NCI-H128 (cell line): ENCODE measurements around the gene RBBP4.
"Not testable (repeated sequence)": the region's sequence is repeated elsewhere in the genome, so short reads cannot be mapped to it uniquely, and the experiment has no call there.

Source experiments
- DNase-seq: peaks from one replicate; lab custom pipeline; 2025; ENCODE audit not compliant: unreplicated experiment; lab: John Stamatoyannopoulos, UW

Gene RBBP4

DNA sequence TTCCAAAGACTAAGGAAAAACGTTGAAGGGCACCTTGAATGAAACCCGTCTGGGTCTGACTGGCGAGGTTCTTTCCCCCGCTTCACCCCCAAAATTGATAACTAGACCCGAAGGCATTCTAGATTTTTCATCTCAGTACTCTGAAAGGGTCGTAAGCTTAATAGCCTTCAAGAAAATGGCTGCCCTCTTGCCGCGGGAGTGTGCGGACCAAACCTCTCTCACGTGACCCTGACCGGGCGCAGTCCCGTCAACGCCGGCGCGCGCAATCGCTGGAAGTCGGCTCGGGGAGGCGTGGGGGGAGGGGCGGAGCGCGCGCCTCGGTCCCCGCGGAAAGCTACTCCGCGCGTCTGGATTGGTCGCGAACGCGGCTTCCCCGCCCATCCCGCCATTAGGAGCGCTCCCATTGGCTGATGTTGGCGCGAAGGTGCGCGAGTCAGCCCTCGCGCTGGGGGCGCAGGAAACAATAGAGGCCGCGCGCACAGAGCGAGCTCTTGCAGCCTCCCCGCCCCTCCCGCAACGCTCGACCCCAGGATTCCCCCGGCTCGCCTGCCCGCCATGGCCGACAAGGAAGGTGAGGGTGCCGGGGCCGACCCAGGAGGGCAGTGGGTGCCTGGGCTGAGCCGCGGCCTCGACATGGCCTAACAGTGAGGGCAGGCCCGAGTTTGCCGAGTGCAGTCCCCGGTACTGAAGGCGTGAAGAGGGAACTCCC, at the start of gene RBBP4:
RBBP4 (plus strand) TSS at position 457 of the 709 bp plus-strand sequence; CDS start at position 556, 99 bp downstream.
- peak; percentile 99 for DNase-seq

DNA sequence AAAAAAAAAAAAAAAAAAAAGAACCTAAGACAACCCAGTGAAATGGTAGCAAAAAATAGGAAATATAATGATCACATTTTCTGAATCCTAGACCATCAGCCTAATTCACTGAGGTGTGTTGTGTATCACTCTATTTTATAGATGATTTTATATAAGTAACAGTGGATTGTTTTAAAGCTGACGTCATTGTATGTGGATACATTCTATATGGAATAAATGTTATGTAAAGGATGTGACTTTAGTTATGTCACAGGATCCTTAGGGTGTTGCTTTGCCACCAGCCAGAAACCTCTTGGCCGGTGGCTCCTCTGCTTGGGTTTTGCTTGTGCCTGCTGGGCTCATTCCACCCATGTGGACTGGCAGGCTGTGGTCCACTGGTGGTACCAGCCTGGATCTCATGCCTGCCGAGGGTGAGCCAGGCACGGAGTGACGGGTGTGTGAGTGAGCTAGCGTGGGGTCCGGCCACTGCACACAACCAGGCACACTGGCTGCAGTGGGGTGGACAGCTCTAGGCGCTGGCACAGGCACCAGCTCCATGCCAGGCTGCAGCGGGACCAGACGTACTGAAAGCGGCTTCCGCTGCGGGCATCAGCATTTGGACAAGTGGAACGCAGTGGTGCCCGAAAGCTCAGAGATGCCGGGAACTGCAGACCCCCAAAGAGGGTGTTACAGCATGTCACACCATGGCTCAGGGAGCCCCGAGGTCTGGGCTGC, 45.1 kb upstream of the RBBP4 start:
- DNase-seq = no peak

DNA sequence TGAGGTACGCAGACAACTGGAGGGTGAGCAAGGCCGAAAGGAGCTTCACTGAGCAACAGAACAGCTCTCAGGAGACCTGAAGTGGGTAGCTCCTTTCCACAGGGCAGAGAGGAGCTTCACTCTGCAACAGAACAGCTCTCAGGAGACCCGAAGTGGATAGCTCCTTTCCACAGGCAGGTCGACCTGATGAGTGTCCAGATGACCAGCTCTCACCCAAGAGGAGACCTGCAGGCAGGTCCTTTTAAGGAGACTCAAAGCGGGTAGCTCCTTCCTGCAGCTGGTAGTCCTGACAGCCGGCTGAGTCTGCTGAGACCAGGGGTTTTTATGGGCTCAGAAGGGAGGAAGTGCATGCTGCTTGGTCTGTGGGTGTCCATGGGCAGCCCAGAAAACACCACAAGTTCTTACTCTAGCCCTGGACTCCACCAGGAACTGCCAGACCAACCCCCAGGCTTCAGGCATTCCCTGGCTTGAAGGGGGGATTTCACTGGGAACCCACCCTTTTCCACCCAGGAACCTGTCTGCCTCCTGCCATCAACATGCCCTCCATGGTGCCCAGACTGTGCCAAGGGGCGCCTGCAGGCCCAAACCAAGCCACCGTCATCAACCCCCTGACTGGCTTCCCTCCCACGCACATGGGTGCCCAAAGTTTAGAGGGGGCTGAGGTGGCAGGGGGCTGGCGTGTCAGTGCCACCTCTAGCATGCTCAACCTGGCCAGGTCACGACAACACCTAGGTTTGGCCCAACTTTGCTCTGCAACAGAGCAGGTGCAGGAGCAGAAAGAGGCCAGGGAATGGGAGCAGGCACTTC, 44.2 kb upstream of the RBBP4 start:
- DNase-seq = no peak

DNA sequence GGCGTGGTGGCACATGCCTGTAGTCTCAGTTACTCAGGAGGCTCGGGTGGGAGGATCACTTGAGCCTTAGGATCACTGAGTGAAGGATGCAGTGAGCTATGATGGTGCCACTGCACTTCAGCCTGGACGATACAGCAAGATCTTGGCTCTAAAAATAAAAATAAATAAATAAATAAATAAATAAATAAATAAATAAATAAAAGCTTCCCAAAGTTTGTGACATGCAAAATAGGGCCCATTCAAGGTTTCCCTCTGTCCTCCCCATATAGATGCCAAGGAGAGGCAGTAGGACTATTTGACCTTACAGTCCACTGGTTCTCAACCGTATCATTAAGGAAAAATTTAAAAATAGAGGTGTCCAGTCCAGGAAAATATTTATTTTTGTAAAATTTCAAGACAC, 41.8 kb upstream of the RBBP4 start:
- no peak for DNase-seq

DNA sequence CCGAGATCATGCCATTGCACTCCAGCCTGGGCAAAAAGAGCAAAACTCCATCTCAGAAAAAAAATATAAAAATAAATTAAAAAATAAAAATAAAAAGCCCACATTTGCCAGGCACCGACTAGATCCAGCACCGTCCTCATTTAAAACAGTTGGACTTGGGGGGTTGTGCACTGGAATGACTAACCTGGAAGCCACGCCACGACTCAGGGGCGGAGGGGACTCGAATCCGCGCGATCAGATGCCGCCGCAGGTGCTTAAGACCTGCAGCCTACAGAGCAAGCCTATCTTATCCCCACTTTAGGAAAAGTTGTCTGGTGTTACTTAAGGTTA, 39.2 kb upstream of the RBBP4 start:
- no peak for DNase-seq

DNA sequence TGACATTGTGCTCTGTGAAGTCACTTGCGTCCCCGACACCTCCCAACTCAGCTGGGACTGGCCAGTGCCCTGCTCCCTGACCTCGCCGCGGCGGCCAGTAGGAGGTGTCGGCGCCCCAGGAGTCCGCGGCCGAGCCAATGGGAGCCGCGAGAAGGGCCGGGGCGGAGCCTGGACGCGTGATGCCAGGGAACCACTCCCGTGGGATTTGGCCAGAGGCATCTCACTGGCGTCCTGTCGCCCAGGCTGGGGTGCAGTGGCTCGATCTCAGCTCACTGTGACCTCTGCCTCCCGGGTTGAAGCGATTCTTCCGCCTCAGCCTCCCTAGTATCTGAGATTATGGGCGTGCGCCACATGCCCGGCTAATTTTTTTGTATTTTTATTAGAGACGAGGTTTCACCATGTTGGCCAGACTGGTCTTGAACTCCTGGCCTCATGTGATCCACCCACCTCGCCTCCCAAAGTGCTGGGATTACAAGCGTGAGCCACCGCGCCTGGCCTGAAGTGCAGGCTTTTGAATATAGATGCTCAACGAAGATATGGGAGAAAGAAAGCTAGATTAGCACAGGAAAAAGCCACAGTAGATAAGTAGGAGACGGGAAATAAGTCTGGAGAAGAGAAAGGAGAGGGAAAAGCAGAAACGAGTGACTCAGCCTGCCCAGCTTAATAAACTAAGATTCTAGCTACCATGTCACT, 38.7 kb upstream of the RBBP4 start:
- peak; percentile 21 for DNase-seq

DNA sequence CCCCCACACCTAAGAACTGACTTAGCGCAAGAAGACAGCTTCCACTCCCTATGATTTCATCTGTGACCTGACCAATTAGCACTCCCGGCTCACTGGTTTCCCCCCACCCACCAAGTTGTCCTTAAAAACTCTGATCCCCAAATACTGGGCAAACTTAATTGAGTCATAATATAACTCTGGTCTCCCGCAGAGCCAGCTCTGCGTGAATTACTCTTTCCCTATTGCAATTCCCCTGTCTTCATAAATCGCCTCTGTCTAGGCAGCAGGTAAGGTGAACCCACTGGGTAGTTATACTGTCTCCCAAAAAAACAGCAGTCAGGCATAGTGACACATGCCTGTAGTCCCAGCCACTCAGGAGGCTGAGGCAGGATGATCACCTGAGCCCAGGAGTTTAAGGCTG, 37.5 kb upstream of the RBBP4 start:
- DNase-seq = no peak

DNA sequence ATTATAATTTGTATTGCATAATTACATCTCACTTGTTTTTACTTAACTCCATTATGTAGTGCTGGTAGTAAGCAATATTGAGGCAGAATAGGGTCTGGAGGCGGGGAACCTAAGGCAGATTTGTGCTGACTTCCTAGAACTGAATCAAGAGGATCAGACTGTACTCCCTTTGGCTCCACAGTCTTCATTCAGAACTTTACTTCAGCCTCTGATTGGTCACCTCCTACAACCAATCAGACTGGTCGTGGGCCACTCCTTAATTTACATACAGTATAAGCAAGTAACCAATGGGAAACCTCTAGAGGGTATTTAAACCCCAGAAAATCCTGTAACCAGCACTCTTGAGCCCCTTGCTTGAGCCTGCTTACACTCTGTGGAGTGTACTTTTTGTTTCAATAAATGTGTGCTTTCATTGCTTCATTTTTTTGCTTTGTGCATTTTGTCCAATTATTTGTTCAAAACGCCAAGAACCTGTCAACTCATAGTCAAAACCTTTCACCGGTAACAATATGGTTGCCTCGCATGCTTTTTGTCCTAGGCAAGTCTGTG, 32.3 kb upstream of the RBBP4 start:
- no peak for DNase-seq

DNA sequence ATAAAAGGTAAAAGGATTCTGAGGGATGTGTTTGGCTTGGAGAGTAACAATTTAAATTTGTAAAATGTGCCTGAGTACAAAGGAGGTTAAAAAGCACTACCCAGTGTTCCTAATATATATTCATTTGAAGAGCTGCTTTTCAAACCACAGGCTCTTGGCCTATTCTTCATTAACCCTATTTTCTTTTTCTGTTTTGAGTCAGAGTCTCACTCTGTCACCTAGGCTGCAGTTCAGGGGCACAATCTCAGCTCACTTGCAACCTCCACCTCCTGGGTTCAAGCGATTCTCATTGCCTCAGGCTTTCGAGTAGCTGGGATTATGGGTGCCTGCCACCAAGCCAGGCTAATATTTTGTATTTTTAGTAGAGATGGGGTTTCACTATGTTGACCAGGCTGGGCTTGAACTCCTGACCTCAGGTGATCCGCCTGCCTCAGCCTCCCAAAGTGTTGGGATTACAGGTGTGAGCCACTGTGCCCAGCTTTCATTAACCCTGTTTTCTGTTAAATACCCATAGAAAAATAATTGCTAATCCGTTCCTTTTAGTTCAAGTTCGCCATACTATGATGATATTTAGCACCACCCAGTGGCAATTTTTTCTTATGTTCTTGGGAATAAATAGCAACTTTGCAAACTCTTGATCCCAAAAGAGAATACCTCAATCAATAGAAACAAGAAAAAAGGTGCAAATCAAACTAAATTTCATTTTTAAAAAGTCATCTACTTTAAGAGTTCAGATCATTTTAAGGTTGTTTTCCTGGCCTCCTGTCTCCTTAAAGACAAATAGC, 31.1 kb upstream of the RBBP4 start:
- no peak for DNase-seq

DNA sequence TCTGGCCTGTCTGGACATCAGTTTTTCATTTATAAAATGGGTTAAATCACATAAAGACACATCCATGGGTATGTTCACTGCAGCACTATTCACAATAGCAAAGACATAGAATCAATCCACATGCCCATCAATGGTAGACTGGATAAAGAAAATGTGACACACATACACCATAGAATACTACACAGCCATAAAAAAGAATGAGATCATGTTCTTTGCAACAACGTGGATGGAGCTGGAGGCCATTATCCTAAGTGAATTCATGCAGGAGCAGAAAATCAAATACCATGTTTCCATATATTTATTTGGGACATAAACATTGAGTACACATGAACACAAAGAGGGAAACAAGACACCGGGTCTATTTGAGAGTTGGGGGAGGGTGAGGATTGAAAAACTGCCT, 28.8 kb upstream of the RBBP4 start:
- DNase-seq = no peak

DNA sequence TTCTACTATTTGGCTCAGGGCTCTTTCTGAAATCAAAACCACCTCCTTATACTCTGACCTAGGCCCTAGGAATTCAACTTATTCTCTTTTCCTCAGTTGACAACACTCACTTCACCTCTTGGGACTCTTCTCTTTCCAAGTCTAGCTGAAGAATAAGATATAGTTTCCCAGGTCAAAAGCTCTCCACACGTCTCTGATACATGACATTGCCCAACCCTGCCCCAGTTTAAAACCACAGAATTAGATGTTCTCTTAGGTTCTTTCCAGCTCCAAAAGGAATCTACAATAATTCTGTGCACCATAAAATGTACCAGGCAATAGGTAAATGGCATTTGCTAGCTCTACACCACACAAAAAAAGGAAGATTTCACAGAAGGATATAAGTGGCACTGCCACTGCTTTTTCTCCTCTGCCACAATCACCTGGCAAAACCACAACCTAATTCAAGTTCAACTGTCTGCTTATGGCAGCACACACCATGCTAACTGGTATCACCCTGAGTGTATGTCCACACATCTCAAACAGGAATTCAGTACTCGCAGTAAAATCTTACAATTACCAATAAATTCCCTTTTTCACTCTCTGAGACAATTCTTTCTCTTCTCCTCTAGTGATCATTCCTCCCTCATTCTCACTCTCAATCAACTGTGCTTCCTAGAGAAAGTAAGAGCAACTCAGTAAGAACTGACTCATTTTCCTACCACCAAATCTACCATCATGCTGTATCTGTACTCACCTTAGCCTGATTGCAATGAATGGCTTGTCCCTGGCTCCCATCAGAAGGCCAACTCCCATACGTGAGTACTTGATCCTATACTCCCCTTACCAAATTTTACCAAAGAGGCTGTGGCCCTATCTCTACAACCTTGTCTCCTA, 28.0 kb upstream of the RBBP4 start:
- no peak for DNase-seq

DNA sequence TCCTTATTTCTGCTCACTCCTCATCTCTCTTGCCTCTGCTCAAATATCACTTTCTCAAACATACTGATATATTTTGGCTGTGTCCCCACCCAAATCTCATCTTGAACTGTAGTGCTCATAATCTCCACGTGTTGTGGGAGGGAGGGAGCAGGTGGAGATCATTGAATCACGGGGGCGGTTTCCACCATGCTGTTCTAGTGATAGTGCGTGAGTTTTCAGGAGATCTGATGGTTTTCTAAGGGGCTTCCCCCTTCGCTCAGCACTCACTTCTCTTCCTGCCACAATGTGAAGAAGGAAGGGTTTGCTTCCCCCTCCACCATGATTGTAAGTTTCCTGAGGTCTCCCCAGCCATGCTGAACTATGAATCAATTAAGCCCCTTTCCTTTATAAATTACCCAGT, 27.2 kb upstream of the RBBP4 start:
- DNase-seq = no peak

DNA sequence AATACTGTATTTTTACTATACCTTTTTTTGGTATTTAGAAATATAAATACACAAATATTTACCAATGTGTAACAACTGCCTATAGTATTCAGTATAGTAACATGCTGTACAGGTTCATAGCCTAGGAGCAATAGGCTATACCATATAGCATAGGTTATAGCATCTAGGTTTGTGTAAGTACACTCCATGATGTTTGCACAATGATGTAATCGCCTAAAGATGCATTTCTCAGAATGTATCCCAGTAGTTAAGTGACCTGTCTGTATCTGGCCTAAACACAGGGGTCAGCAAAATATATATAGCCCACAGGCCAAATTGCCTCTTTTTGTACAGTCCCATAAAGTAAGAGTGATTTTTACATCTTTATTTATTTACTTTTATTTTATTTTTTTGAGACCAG, 24.8 kb upstream of the RBBP4 start:
- DNase-seq = no peak

DNA sequence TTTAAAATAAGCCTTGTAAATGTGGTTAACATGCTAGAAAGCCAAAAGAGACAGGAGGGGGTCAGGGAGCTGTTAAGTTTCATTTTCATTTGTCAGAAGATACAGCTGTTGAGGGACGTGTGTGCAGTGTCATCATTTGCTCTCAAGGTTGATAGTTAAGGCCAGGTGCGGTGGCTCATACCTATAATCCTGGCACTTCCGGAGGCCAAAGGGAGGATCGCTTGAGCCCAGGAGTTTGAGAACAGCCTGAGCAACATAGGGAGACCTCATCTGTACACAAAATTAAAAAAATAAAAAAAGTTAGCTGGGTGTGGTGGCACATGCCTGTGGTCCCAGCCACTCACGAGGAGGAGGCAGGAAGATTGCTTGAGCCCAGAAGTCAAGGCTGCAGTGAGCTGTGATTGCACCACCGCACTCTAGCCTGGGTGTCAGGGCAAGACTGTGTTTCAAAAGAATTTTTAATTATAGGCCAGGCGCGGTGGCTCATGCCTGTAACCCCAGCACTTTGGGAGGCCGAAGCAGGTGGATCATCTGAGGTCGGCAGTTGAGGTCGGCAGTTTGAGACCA, 23.3 kb upstream of the RBBP4 start:
- DNase-seq = no peak

DNA sequence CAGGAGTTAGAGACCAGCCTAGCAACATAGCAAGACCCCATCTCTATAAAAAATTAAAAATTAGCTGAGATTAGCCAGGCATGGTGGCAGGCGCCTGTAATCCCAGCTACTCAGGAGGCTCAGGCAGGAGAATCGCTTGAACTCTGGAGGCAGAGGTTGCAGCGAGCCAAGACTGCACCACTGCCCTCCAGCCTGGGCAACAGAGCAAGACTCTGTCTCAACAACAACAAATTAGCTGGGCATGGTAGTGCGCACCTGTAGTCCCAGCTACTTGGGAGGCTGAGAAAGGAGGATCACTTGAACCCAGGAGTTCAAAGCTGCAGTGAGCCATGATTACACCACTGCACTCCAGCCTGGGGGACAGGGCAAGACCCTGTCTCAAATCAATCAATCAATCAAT, 20.8 kb upstream of the RBBP4 start:
- DNase-seq = not testable (repeated sequence)

DNA sequence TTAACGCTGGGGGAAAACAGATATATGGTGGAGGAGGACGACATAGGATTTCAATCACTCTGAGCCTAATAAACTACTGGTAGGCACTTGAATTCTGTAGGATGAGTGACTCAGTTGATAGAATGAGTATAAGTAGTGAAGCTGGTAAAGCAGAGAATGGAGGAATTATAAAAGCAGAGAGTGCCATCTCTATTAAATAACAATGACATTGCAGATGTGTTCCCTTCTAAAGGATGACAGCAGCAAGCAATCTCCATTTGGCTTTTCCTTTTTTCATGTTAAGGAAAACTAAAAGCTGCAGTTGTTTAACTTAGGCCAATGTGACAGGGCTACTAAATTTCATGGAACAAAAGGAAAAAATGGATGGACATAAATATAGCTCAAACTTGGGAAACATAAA, 18.2 kb upstream of the RBBP4 start:
- DNase-seq = no peak

DNA sequence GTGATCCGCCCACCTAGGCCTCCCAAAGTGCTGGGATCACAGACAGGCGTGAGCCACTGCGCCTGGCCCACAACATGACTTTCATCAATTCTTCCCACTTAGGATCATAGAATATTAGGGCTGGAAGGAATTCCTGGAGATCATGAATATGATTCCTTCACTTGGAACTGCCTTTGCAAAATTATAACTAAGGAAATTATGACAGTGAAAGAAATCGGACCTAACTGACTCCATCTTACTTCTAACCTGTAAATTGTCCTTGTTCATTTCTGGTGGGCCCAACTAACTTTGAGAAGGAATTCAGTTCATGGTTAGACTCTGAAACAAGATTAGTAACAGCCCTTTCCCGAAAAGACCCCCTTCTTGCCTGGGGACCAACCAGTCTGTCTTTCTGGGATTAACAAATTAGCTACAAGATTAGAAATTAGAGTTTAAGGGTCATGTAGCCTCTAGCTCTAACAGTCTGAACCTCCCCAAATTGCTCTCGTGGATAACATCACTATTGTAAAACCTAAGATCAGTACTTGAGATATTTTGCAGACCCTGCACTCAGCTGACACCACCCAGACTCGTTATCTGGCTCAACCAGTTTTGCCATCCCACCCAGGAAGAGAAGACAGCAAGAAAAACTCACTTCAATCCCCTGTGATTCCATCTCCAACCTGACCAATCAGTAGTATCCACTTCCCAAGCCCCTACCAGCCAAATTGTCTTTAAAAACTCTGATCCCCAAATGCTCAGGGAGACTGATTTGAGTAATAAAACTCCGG, 15.3 kb upstream of the RBBP4 start:
- DNase-seq = no peak

DNA sequence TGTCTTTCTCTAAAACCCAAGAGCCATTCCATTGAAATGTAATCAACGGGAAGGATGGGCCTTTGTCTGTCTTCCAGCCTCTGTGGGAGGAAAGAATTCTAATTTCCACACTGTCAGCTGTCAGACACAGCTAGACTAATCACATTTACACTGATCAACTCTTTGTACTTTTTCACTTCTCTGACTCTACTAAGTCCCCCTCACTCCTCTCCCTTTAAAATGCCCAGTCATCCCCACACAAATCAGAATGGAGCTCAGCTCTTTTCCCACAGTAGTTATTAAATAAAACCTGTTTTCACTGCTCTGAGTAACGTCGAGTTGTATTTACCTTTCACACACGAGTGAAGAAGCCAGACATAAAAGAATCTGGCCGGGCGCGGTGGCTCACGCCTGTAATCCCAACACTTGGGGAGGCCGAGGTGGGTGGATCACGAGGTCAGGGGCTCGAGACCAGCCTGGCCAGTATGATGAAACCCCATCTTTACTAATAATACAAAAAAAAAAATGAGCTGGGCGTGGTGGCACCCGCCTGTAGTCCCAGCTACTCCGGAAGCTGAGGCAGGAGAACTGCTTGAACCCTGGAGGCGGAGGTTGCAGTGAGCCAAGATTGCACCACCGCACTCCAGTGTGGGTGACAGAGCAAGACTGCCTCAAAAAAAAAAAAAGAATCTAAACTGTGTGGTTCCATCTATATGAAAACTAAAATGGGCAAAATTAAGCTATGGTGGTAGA, 13.9 kb upstream of the RBBP4 start:
- no peak for DNase-seq
